B cell (primary cell): Measurements from ENCODE around the gene AVPI1. TPM values are rescaled to one million over a fixed set of nuclear protein-coding genes. Genes with fewer than 3 reads are reported as not detected.

ENCODE experiments used
- ATAC-seq: fragments of 200-7000 bp; cut with Tn5 transposase; one replicate; pipeline ENCODE4 v1.10.0; 2021; ENCODE audit warnings: low read depth, mild to moderate bottlenecking, moderate number of reproducible peaks, moderate library complexity
- CTCF ChIA-PET: fragments of 350-600 bp; sonication (Branson Sonifier 250); formaldehyde crosslinking; loops from one replicate; lab custom pipeline; 2021; ENCODE audit warnings: antibody characterized with exemption, inconsistent platforms; lab: Charles Lee
- POLR2A ChIA-PET: fragments of 350-600 bp; sonication (Branson Sonifier 250); formaldehyde crosslinking; loops from one replicate; lab custom pipeline; 2021; ENCODE audit warnings: antibody characterized with exemption; lab: Charles Lee
- DNase-seq: peaks from one replicate; pipeline ENCODE4 v3.0.0; 2013
- H2AFZ ChIP-seq: 2 replicates; pipeline ENCODE4 v1.6.1; 2012; ENCODE audit warnings: mild to moderate bottlenecking, low read depth, low read length; ENCODE audit not compliant: insufficient read depth, poor library complexity, severe bottlenecking
- H3K27ac ChIP-seq, 2 donors: 1 replicate in 1 of 2; 2 replicates in 1 of 2; pipeline ENCODE4 v1.5.1; 2012 to 2013; ENCODE audit warnings: low read length in 2 of 2, mild to moderate bottlenecking in 2 of 2, moderate library complexity in 1 of 2
- H3K27me3 ChIP-seq, 4 experiments: fragments of 200-600 bp in 1 of 4; sonication (generic) in 1 of 4; replicated peaks in 1 of 4; 1 replicate in 2 of 4; 2 replicates in 2 of 4; pipeline versions ENCODE4 v1.6.1 to v1.7.0; 2013 to 2016; ENCODE audit warnings: low read length in 3 of 4, mild to moderate bottlenecking in 2 of 4, mixed read lengths in 1 of 4, moderate library complexity in 1 of 4; ENCODE audit not compliant: insufficient read depth in 4 of 4, control insufficient read depth in 3 of 4; ENCODE audit errors: control extremely low read depth in 1 of 4
- H3K36me3 ChIP-seq, 2 experiments: replicated peaks in 1 of 2; 1 replicate in 1 of 2; 2 replicates in 1 of 2; pipeline versions ENCODE4 v1.6.1 to v1.7.1; 2013; ENCODE audit warnings: low read length in 1 of 2; ENCODE audit not compliant: insufficient read depth in 2 of 2, control insufficient read depth in 1 of 2; ENCODE audit errors: control extremely low read depth in 1 of 2, extremely low read depth in 1 of 2
- H3K4me1 ChIP-seq, 2 donors: fragments of 200-600 bp in 1 of 2; sonication (generic) in 1 of 2; 1 replicate in 1 of 2; 2 replicates in 1 of 2; pipeline versions ENCODE4 v1.5.1 to v1.6.1; 2013 to 2017; ENCODE audit warnings: low read length in 2 of 2; ENCODE audit not compliant: control insufficient read depth in 2 of 2, insufficient read depth in 2 of 2
- H3K4me2 ChIP-seq: replicated peaks from 2 replicates; pipeline ENCODE3; 2012; ENCODE audit warnings: mild to moderate bottlenecking, low read depth, low read length; ENCODE audit not compliant: poor library complexity, severe bottlenecking
- H3K4me3 ChIP-seq, 5 experiments: fragments of 200-600 bp in 1 of 5; sonication (generic) in 1 of 5; 1 replicate in 3 of 5; 2 replicates in 2 of 5; pipeline versions ENCODE4 v1.5.1 to v1.7.0; 2011 to 2016; ENCODE audit warnings: low read length in 4 of 5, mild to moderate bottlenecking in 4 of 5, low read depth in 2 of 5, control low read depth in 1 of 5, moderate library complexity in 1 of 5; ENCODE audit not compliant: insufficient read depth in 1 of 5; ENCODE audit errors: control extremely low read depth in 1 of 5, extremely low read depth in 1 of 5
- H3K79me2 ChIP-seq: fragments of 200-600 bp; sonication (generic); one replicate; pipeline ENCODE4 v1.6.0; 2016; ENCODE audit warnings: low read length; ENCODE audit not compliant: control insufficient read depth, insufficient read depth
- H3K9ac ChIP-seq: fragments of 200-600 bp; sonication (generic); 2 replicates; pipeline ENCODE4 v1.6.1; 2017; ENCODE audit warnings: mild to moderate bottlenecking, low read length, moderate library complexity
- H3K9me3 ChIP-seq, 3 donors: one replicate each; pipeline versions ENCODE4 v1.6.1 to v1.7.1; 2013; ENCODE audit warnings: low read length in 2 of 3; ENCODE audit not compliant: control insufficient read depth in 2 of 3, insufficient read depth in 1 of 3; ENCODE audit errors: control extremely low read depth in 1 of 3
- H4K20me1 ChIP-seq: 2 replicates; pipeline ENCODE4 v1.6.0; 2012; ENCODE audit warnings: mild to moderate bottlenecking, low read length; ENCODE audit not compliant: insufficient read depth, control insufficient read depth, poor library complexity, severe bottlenecking
- H3K27ac Mint-ChIP-seq: one replicate; pipeline ENCODE4 v1.8.0; 2021; ENCODE audit warnings: mixed read lengths
- H3K27me3 Mint-ChIP-seq: one replicate; pipeline ENCODE4 v1.8.0; 2021; ENCODE audit warnings: mixed read lengths
- H3K4me1 Mint-ChIP-seq: one replicate; pipeline ENCODE4 v1.8.0; 2021; ENCODE audit warnings: mixed read lengths
- H3K4me3 Mint-ChIP-seq: one replicate; pipeline ENCODE4 v1.8.0; 2021; ENCODE audit warnings: mixed read lengths
- H3K9me3 Mint-ChIP-seq: one replicate; pipeline ENCODE4 v1.8.0; 2022; ENCODE audit warnings: mixed read lengths; ENCODE audit not compliant: insufficient read depth
- CTCF ChIP-seq: fragments of 200-600 bp; IDR thresholded peaks from one replicate; pipeline ENCODE4 v1.8.0; 2022; ENCODE audit warnings: antibody characterized with exemption, mild to moderate bottlenecking
- EZH2 ChIP-seq: IDR thresholded peaks from 2 replicates; pipeline ENCODE4 v1.6.1; 2012; ENCODE audit warnings: borderline replicate concordance, low read depth, mild to moderate bottlenecking, moderate library complexity, low read length; ENCODE audit not compliant: insufficient read depth, poor library complexity, severe bottlenecking
- WGBS: methylation state at CpG from one replicate; pipeline ENCODE4 v1.1.5; 2013; ENCODE audit warnings: missing lambda C conversion rate; ENCODE audit not compliant: insufficient coverage; 5-methylcytosine and 5-hydroxymethylcytosine counted together
- intact Hi-C: fragments of 100-400 bp; cut with micrococcal nuclease; formaldehyde crosslinking; loops from one replicate; pipeline ENCODE4 v1.10.0; 2022
- polyA plus RNA-seq: library from polyadenylated mRNA; depleted of rRNA; stranded (reverse); fragments of >200 nt; gene quantifications from 2 replicates; pipeline ENCODE4 v1.2.3, GENCODE V29; 2012
- total RNA-seq, 2 donors: library from RNA; stranded (reverse); fragments of 120-200 nt in 1 of 2; gene quantifications; 1 replicate in 1 of 2; 2 replicates in 1 of 2; pipeline versions ENCODE4 v1.2.3 to v1.2.4, GENCODE V29; 2013 to 2022

AVPI1 gene
- total and polyA plus RNA-seq, 2 donors (not counting 1 experiment from before 2014, with no cell fraction given), result 3.6 to 3.9 TPM

GRCh38 chr10:97708976-97709946, 22.2 kb upstream of the AVPI1 start:
- Mint-ChIP-seq H3K4me1 (peaks cover 14% of the 10 kb centered on the region), H3K27ac (no peak overlapping the region), H3K27me3 (peaks cover 34% of the 10 kb centered on the region), H3K9me3 (no peaks in the 10 kb centered on the region), H3K4me3 (peak overlapping the region; percentile 44)
- ATAC-seq (no peak), DNase-seq (peak; percentile 42)
- POLR2A ChIA-PET, result interaction anchor here (0.6 kb wide), 2 partner anchors 22 to 35 kb away, joined by 3 to 6 read pairs; no protein-coding TSS in a partner anchor
- WGBS, result 56% methylated on average over 14 of the region's 18 CpGs
- H3K79me2 ChIP-seq, result no peaks in the 10 kb centered on the region
- no peak overlapping the region for H3K9ac ChIP-seq
- CTCF ChIA-PET, result interaction anchor here (0.6 to 4.7 kb wide), 14 partner anchors 7 to 40 kb away, joined by 3 to 63 read pairs (median 4); partner anchors contain the start of genes AVPI1 and ZFYVE27
- H3K4me1 ChIP-seq, result peaks cover 7 to 11% of the 10 kb centered on the region in 2 donors
- TF ChIP-seq EZH2, result no peak
- TF ChIP-seq CTCF, result peak; percentile 57
- H3K4me2 ChIP-seq, result no peak overlapping the region
- H4K20me1 ChIP-seq, result no peaks in the 10 kb centered on the region
- peaks cover 0 to 43% (median 20%) of the 10 kb centered on the region in 4 experiments for H3K27me3 ChIP-seq
- no peaks in the 10 kb centered on the region for H3K36me3 ChIP-seq
- no peaks in the 10 kb centered on the region for H3K9me3 ChIP-seq
- intact Hi-C loops, result loop anchor here (1.0 to 2.0 kb wide), 2 partner anchors 22 to 32 kb away; no protein-coding TSS in a partner anchor
- no peak overlapping the region for H3K27ac ChIP-seq
- H3K4me3 ChIP-seq, result no peak overlapping the region
- H2AFZ ChIP-seq, result no peak overlapping the region
